Measurements from ENCODE around the gene MAK.
"Not testable (repeated sequence)": the region's sequence is repeated elsewhere in the genome, so short reads cannot be mapped to it uniquely, and the experiment has no call there.

Gene MAK

DNA sequence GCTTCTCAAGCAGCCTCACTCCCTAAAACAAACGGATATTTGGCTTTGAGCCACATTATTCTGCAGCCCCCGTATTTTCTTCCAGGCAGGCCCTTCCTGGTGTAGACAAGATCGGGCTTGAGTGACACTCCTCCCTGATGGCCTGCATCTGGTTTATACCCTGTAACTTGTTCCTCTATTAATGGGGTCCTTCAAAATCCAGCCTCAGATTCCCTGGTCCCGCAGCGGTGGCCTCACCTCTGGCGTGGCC is 115.8 kb downstream of the MAK start:
- no peak for FAIRE-seq

DNA sequence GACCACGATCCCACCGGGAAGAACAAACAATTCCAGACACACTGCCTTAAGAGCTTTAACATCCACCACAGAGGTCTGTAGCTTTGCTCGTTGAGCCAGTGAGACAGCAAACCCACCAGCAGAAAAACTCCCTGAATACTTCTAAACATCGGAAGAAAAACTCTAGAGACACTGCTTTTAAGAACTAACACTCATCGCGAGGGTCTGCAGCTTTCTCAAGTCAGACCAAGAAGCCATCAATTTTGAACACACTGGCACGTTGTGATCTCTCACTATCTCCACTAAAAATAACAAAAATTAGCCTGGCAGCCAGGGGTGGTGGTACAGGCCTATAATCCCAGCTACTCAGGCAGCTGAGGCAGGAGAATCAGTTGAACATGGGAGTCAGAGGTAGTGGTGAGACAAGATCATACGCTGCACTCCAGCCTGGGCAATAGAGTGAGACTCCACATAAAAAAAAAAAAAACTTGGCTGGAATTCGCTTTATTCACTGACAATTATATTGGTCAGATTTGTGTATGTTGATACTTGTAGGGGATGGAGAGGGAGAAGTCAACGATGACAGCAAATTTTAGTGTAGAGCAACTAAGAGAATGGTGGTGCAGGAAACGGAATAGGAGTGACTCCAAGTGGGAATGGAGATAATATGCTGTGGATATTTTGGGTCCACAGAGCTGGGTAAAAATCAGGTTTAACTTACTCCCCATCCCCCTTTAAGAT is 116.3 kb downstream of the MAK start:
- no peak for FAIRE-seq

GRCh38 chr6:10720960-10721849 is 117.1 kb downstream of the MAK start:
- not testable (repeated sequence) for FAIRE-seq

DNA sequence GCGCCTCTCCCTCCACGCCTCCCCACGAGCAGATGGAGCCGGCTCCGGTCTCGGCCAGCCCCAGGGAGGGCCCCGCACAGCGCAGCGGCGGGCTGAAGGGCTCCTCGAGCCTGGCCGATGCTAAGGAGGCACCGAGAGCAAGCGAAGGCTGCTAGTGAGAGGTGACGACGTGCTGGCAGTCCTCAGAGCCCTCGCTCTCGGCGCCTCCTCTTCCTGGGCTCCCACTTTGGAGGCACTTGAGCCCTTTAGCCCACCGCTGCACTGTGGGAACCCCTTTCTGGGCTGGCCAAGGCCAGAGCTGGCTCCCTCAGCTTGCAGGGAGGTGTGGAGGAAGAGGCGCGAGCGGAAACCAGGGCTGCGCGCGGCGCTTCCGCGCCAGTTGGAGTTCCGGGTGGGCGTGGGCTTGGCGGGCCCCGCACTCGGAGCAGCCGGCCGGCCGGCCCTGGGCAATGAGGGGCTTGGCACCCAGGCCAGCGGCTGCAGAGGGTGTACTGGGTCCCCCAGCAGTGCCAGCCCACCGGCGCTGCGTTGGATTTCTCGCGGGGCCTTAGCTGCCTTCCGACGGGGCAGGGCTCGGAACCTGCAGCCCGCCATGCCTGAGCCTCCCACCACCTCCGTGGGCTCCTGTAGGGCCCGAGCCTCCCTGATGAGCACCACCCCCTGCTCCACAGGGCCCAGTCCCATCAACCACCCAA is 117.9 kb downstream of the MAK start:
- FAIRE-seq: no peak

- no peak for FAIRE-seq
Observed at GRCh38 chr6:10719964-10720264, 118.4 kb downstream of the MAK start.

DNA sequence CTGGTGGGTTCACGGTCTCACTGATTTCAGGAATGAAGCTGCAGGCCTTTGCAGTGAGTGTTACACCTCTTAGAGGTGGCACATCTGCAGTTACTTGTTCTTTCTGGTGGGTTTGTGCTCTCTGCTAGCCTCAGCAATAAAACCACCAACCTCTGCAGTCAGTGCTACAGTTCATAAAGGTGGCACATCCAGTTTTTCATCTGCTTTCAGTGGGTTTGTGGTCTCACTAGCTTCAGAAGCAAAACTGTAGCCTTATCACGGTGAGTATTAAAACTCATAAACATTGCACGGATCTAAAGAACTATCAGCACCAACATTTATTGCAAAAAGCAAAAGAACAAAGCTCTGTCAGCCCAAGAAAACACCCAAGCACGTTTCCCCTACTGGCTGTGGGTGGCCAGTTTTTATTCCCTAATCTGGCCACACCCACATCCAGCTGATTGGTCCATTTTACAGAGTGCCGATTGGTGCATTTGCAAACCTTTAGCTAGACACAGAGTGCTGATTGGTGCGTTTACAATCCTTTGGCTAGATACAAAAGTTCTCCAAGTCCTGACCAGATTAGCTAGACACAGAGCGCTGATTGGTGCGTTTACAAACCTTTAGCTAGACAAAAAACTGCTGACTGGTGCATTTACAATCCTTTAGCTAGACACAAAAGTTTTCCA is 118.9 kb downstream of the MAK start:
- no peak for FAIRE-seq

- no peak for FAIRE-seq
Observed at GRCh38 chr6:10713962-10714361, 124.4 kb downstream of the MAK start.
